Superior temporal gyrus (tissue), 1 donor: ENCODE measurements around the gene RELA.
"Not testable (repeated sequence)": the region's sequence is repeated elsewhere in the genome, so short reads cannot be mapped to it uniquely, and the experiment has no call there.

ENCODE experiments used
- DNase-seq: peaks from one replicate; pipeline ENCODE4 v3.0.0-alpha.2; 2016; ENCODE audit errors: extremely low spot score

The RELA gene

GRCh38 chr11:65649656-65650546 lies 12.8 kb downstream of the RELA start:
- DNase-seq, result no peak

- DNase-seq, result no peak
Measured at GRCh38 chr11:65648997-65649493, 13.7 kb downstream of the RELA start.

- peak; percentile 47 for DNase-seq
Measured at GRCh38 chr11:65646958-65647701, 15.6 kb downstream of the RELA start.

GRCh38 chr11:65646288-65646957 lies 16.3 kb downstream of the RELA start:
- DNase-seq, result no peak

GRCh38 chr11:65645710-65646109 lies 17.0 kb downstream of the RELA start:
- DNase-seq, result no peak

GRCh38 chr11:65644837-65645236 lies 17.9 kb downstream of the RELA start:
- no peak for DNase-seq

GRCh38 chr11:65643971-65644370 lies 18.7 kb downstream of the RELA start:
- no peak for DNase-seq

GRCh38 chr11:65642014-65642671 lies 20.6 kb downstream of the RELA start:
- no peak for DNase-seq

- no peak for DNase-seq
Measured at GRCh38 chr11:65641297-65642013, 21.3 kb downstream of the RELA start.

- no peak for DNase-seq
Measured at GRCh38 chr11:65640483-65641296, 22.0 kb downstream of the RELA start.

GRCh38 chr11:65639623-65640482 lies 22.9 kb downstream of the RELA start:
- DNase-seq, result no peak

- not testable (repeated sequence) for DNase-seq
Measured at GRCh38 chr11:65639228-65639597, 23.5 kb downstream of the RELA start.

GRCh38 chr11:65637794-65638419 lies 24.8 kb downstream of the RELA start, which contains the start of gene SIPA1:
TSS of gene SIPA1 (plus strand) at chr11:65638101. CDS start at chr11:65640922, 2,821 bp downstream.
- peak; percentile 63 for DNase-seq

GRCh38 chr11:65637032-65637557 lies 25.6 kb downstream of the RELA start:
- DNase-seq, result no peak

GRCh38 chr11:65636108-65637031 lies 26.3 kb downstream of the RELA start:
- DNase-seq, result no peak

- no peak for DNase-seq
Measured at GRCh38 chr11:65634905-65635731, 27.6 kb downstream of the RELA start.
